HepG2 (cell line): ENCODE measurements around the gene MYO3B.

ENCODE experiments used
- CTCF ChIP-seq: sonication (generic); formaldehyde crosslinking; IDR thresholded peaks from 2 replicates; pipeline ENCODE4 v1.5.0; 2020; ENCODE audit warnings: mild to moderate bottlenecking, missing genetic modification reagents, moderate library complexity
- GFI1 ChIP-seq: sonication (generic); formaldehyde crosslinking; IDR thresholded peaks from 2 replicates; pipeline ENCODE4 v1.5.0; 2020; ENCODE audit warnings: missing genetic modification reagents, mild to moderate bottlenecking, borderline replicate concordance
- NFYB ChIP-seq: sonication (generic); formaldehyde crosslinking; IDR thresholded peaks from 2 replicates; pipeline ENCODE4 v1.4.0; 2020; ENCODE audit warnings: missing genetic modification reagents
- ZBTB43 ChIP-seq: sonication (generic); formaldehyde crosslinking; conservative IDR thresholded peaks from 2 replicates; pipeline ENCODE4 v1.4.0; 2020; ENCODE audit warnings: missing genetic modification reagents

GRCh38 chr2:170488807-170489206 lies 310.9 kb downstream of the MYO3B start:
- TF ChIP-seq CTCF (CRISPR knock-in tag) (no peak), NFYB (CRISPR knock-in tag) (no peak), ZBTB43 (CRISPR knock-in tag) (no peak), GFI1 (CRISPR knock-in tag) (no peak)
